IMR-90 (cell line): Measurements from ENCODE around the gene SLAMF8. TPM values are rescaled to one million over a fixed set of nuclear protein-coding genes. Genes with fewer than 3 reads are reported as not detected.

Experiments
- ATAC-seq: fragments of 200-7000 bp; cut with Tn5 transposase; 2 replicates; pipeline ENCODE4 v1.9.1; 2020; ENCODE audit warnings: low read depth, mild to moderate bottlenecking, moderate library complexity
- BruUV-seq: library from RNA; stranded (reverse); fragments of 400-500 nt; replicated peaks from 2 replicates; lab custom pipeline; 2021; lab: Mats Ljungman, UMichigan
- CTCF ChIA-PET: fragments of 300-600 bp; formaldehyde crosslinking; extraction: SDS; loops from one replicate; lab custom pipeline; 2021; ENCODE audit warnings: antibody characterized with exemption; lab: Yijun Ruan, JAX
- POLR2A ChIA-PET: fragments of 300-600 bp; sonication (Branson Sonifier 250); formaldehyde crosslinking; loops from one replicate; lab custom pipeline; 2022; ENCODE audit warnings: antibody characterized with exemption; ENCODE audit not compliant: unreplicated experiment; lab: Charles Lee
- DNase-seq: peaks from one replicate; pipeline ENCODE4 v3.0.0; 2013
- H2AFZ ChIP-seq: replicated peaks from 2 replicates; pipeline ENCODE3; 2013; ENCODE audit warnings: low read length, mild to moderate bottlenecking; ENCODE audit not compliant: poor library complexity
- H2AK5ac ChIP-seq: 2 replicates; pipeline ENCODE4 v1.6.1; 2013; ENCODE audit warnings: low read depth, low read length, inconsistent platforms
- H2AK9ac ChIP-seq: replicated peaks from 2 replicates; pipeline ENCODE3; 2013; ENCODE audit warnings: mild to moderate bottlenecking, low read depth, low read length, moderate library complexity; ENCODE audit not compliant: poor library complexity
- H2BK120ac ChIP-seq: 2 replicates; pipeline ENCODE4 v1.6.1; 2013; ENCODE audit warnings: low read depth, low read length, inconsistent platforms
- H2BK15ac ChIP-seq: 3 replicates; pipeline ENCODE4 v1.6.1; 2013; ENCODE audit warnings: low read depth, low read length, inconsistent platforms
- H2BK20ac ChIP-seq: 2 replicates; pipeline ENCODE4 v1.6.1; 2013; ENCODE audit warnings: low read depth, mild to moderate bottlenecking, inconsistent platforms, low read length, moderate library complexity
- H2BK5ac ChIP-seq: 2 replicates; pipeline ENCODE4 v1.6.1; 2013; ENCODE audit warnings: mild to moderate bottlenecking, low read depth, low read length, inconsistent platforms; ENCODE audit not compliant: poor library complexity, severe bottlenecking
- H3K14ac ChIP-seq: replicated peaks from 2 replicates; pipeline ENCODE4 v1.6.1; 2013; ENCODE audit warnings: low read depth, low read length, inconsistent platforms
- H3K18ac ChIP-seq: 2 replicates; pipeline ENCODE4 v1.6.1; 2013; ENCODE audit warnings: low read depth, low read length, control low read depth
- H3K23ac ChIP-seq: 2 replicates; pipeline ENCODE4 v1.6.1; 2013; ENCODE audit warnings: low read depth, low read length, inconsistent platforms
- H3K27ac ChIP-seq: 2 replicates; pipeline ENCODE4 v1.5.1; 2013; ENCODE audit warnings: mild to moderate bottlenecking, control low read depth, low read length; ENCODE audit not compliant: insufficient read depth
- H3K27me3 ChIP-seq: 2 replicates; pipeline ENCODE4 v1.6.1; 2013; ENCODE audit warnings: low read length; ENCODE audit not compliant: control insufficient read depth, insufficient read depth
- H3K36me3 ChIP-seq: 2 replicates; pipeline ENCODE4 v1.6.1; 2013; ENCODE audit warnings: low read length, mixed read lengths; ENCODE audit not compliant: control insufficient read depth, insufficient read depth
- H3K4ac ChIP-seq: 2 replicates; pipeline ENCODE4 v1.6.1; 2013; ENCODE audit warnings: low read depth, low read length, inconsistent platforms
- H3K4me1 ChIP-seq: 2 replicates; pipeline ENCODE4 v1.6.1; 2013; ENCODE audit warnings: low read length, mixed read lengths; ENCODE audit not compliant: control insufficient read depth, insufficient read depth
- H3K4me2 ChIP-seq: 2 replicates; pipeline ENCODE4 v1.6.1; 2013; ENCODE audit warnings: low read depth, mild to moderate bottlenecking, control low read depth, low read length, moderate library complexity
- H3K4me3 ChIP-seq: 2 replicates; pipeline ENCODE4 v1.5.1; 2013; ENCODE audit warnings: low read depth, mild to moderate bottlenecking, control low read depth, low read length, moderate library complexity; ENCODE audit not compliant: insufficient read depth
- H3K56ac ChIP-seq: 2 replicates; pipeline ENCODE4 v1.6.1; 2013; ENCODE audit warnings: low read length, inconsistent platforms; ENCODE audit not compliant: insufficient read depth; ENCODE audit errors: extremely low read depth
- H3K79me1 ChIP-seq, 2 experiments: 2 replicates each; pipeline ENCODE4 v1.6.1; 2013; ENCODE audit warnings: low read length in 2 of 2, inconsistent platforms in 1 of 2, low read depth in 1 of 2
- H3K9ac ChIP-seq: 2 replicates; pipeline ENCODE4 v1.6.1; 2013; ENCODE audit warnings: low read depth, low read length, control low read depth
- H3K9me1 ChIP-seq: 2 replicates; pipeline ENCODE4 v1.6.1; 2013; ENCODE audit warnings: low read length, inconsistent platforms; ENCODE audit not compliant: insufficient read depth
- H3K9me3 ChIP-seq: 2 replicates; pipeline ENCODE4 v1.6.1; 2013; ENCODE audit warnings: low read length; ENCODE audit not compliant: control insufficient read depth, insufficient read depth
- H4K20me1 ChIP-seq: 2 replicates; pipeline ENCODE4 v1.6.1; 2013; ENCODE audit warnings: low read length, inconsistent platforms; ENCODE audit not compliant: insufficient read depth
- H4K5ac ChIP-seq: 2 replicates; pipeline ENCODE4 v1.6.1; 2013; ENCODE audit warnings: mild to moderate bottlenecking, low read depth, low read length, control low read depth
- H4K8ac ChIP-seq, 2 experiments: 2 replicates each; pipeline ENCODE4 v1.6.1; 2013; ENCODE audit warnings: low read depth in 2 of 2, low read length in 2 of 2, control low read depth in 1 of 2, inconsistent platforms in 1 of 2
- H4K91ac ChIP-seq: 2 replicates; pipeline ENCODE4 v1.6.1; 2013; ENCODE audit warnings: low read depth, low read length, inconsistent platforms; ENCODE audit not compliant: insufficient read depth
- CTCF ChIP-seq: conservative IDR thresholded peaks from 2 replicates; pipeline ENCODE4 v1.5.1; 2012; ENCODE audit warnings: mild to moderate bottlenecking, low read depth, low read length, improper control_type of control experiment
- ELK1 ChIP-seq: fragments of 150-350 bp; IDR thresholded peaks from 2 replicates; pipeline ENCODE4 v1.6.1; 2016; ENCODE audit warnings: low read depth, mild to moderate bottlenecking, low read length, moderate library complexity, borderline replicate concordance
- MAFK ChIP-seq: IDR thresholded peaks from 2 replicates; pipeline ENCODE4 v1.6.1; 2012; ENCODE audit warnings: low read depth, low read length, improper control_type of control experiment
- MAZ ChIP-seq: IDR thresholded peaks from 2 replicates; pipeline ENCODE4 v1.6.1; 2012; ENCODE audit warnings: low read depth, mild to moderate bottlenecking, low read length, improper control_type of control experiment, moderate library complexity, borderline replicate concordance
- POLR2A ChIP-seq: IDR thresholded peaks from 2 replicates; pipeline ENCODE4 v1.6.1; 2012; ENCODE audit warnings: mild to moderate bottlenecking, low read depth, low read length
- RCOR1 ChIP-seq: IDR thresholded peaks from 2 replicates; pipeline ENCODE4 v1.6.1; 2012; ENCODE audit warnings: mild to moderate bottlenecking, low read length, improper control_type of control experiment; ENCODE audit not compliant: insufficient replicate concordance
- SMC3 ChIP-seq: fragments of 150-350 bp; IDR thresholded peaks from 2 replicates; pipeline ENCODE4 v1.6.1; 2016; ENCODE audit warnings: low read depth, mild to moderate bottlenecking, antibody characterized with exemption, low read length, moderate library complexity
- WGBS, 2 experiments: methylation state at CpG; one replicate each; pipeline versions ENCODE4 v1.1.5 to v1.1.7; 2013; ENCODE audit warnings: missing lambda C conversion rate in 2 of 2; ENCODE audit not compliant: insufficient read length in 1 of 2; ENCODE audit errors: extremely low coverage in 2 of 2; 5-methylcytosine and 5-hydroxymethylcytosine counted together
- dilution Hi-C: fragments of 300-500 bp; cut with HindIII; formaldehyde crosslinking; loops from one replicate; pipeline ENCODE4 v1.14.3; 2018; ENCODE audit warnings: low sequenced_read_pairs; ENCODE audit not compliant: unreplicated experiment
- in situ Hi-C: fragments of 300-500 bp; cut with MboI; formaldehyde crosslinking; loops from 3 replicates; pipeline ENCODE4 v1.14.3; 2019; ENCODE audit warnings: low sequenced_read_pairs, inconsistent platforms, mixed read lengths
- intact Hi-C: fragments of 100-400 bp; cut with micrococcal nuclease; formaldehyde crosslinking; loops from 2 replicates; pipeline ENCODE4 v1.10.0; 2022
- polyA plus RNA-seq, 3 experiments: library from polyadenylated mRNA; depleted of rRNA; stranded (reverse); fragments of >200 nt; gene quantifications; 2 replicates each; pipeline ENCODE4 v1.2.3, GENCODE V29; 2012; ENCODE audit warnings: low replicate concordance in 1 of 3
- total RNA-seq: library from RNA; depleted of rRNA; stranded (reverse); fragments of >200 nt; gene quantifications from 2 replicates; pipeline ENCODE4 v1.2.3, GENCODE V29; 2012
- TF ChIP-seq, protein P1 (sequence below): fragments of 150-350 bp; IDR thresholded peaks from 2 replicates; pipeline ENCODE4 v1.6.1; 2017; ENCODE audit warnings: mild to moderate bottlenecking, antibody characterized with exemption, low read length, low read depth

The SLAMF8 gene
- total and polyA plus RNA-seq, 2 of the 4 experiments (the other 2 are of a cell fraction), result 0.07 TPM; not detected in 1

DNA sequence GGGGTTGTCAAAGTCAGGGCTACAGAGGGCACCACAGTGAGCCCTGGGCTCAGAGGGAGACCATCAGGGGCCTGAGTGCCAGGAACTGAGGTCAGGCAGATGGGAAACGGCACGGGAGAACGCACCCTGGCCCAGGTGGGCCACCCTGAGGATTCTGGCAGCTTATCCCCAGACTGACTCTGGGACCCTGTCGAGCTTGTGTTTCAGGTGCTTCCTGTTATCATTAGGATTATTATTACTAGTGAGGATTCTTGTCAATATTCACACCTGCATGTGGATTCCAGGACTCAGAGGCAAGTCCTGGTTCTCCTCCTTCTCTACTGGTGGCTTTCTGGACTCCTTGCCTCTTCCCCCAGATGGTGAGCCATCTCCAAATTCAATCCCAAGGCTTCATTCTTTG, 20.6 kb downstream of the SLAMF8 start:
- H3K79me1 ChIP-seq, result peaks cover 0 to 6% of the 10 kb centered on the region in 2 experiments; a peak in 1 of 4 replicates
- dilution Hi-C loops, result no loop called here
- DNase-seq, result no peak
- no peak overlapping the region for H3K18ac ChIP-seq
- H2AK5ac ChIP-seq, result no peak overlapping the region
- 100% methylated on average over 1 of the region's 4 CpGs; no CpG with 5 or more reads in 1 of the 2 experiments for WGBS, 2 experiments
- H3K27ac ChIP-seq, result no peak overlapping the region
- no peak overlapping the region for H3K23ac ChIP-seq
- intact Hi-C loops, result no loop called here
- no peak overlapping the region for H4K5ac ChIP-seq
- POLR2A ChIA-PET, result no interaction called here
- H3K4me1 ChIP-seq, result peaks cover 2% of the 10 kb centered on the region; the same call in 1 of the 2 replicates
- peaks cover 9% of the 10 kb centered on the region for H3K9me1 ChIP-seq
- in situ Hi-C loops, result no loop called here
- TF ChIP-seq SMC3 (no peak), CTCF (no peak), RCOR1 (no peak), MAFK (no peak), POLR2A (no peak), ELK1 (no peak), MAZ (no peak)
- TF ChIP-seq, protein P1, sequence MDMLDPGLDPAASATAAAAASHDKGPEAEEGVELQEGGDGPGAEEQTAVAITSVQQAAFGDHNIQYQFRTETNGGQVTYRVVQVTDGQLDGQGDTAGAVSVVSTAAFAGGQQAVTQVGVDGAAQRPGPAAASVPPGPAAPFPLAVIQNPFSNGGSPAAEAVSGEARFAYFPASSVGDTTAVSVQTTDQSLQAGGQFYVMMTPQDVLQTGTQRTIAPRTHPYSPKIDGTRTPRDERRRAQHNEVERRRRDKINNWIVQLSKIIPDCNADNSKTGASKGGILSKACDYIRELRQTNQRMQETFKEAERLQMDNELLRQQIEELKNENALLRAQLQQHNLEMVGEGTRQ, result no peak
- H3K4ac ChIP-seq, result no peak overlapping the region
- H3K56ac ChIP-seq, result no peak overlapping the region
- no peaks in the 10 kb centered on the region for H3K9me3 ChIP-seq
- no peak overlapping the region for H2AK9ac ChIP-seq
- ATAC-seq, result no peak
- H3K27me3 ChIP-seq, result no peaks in the 10 kb centered on the region; the same call in 1 of the 2 replicates
- no peaks in the 10 kb centered on the region for H3K36me3 ChIP-seq
- CTCF ChIA-PET, result no interaction called here
- no TSS peak for BruUV-seq
- H2BK5ac ChIP-seq, result no peak overlapping the region
- H4K8ac ChIP-seq, result no peak overlapping the region
- no peak overlapping the region for H3K4me3 ChIP-seq
- no peak overlapping the region for H3K14ac ChIP-seq
- no peak overlapping the region for H2BK20ac ChIP-seq
- no peak overlapping the region for H3K4me2 ChIP-seq
- H3K9ac ChIP-seq, result no peak overlapping the region
- no peak overlapping the region for H2BK120ac ChIP-seq
- no peaks in the 10 kb centered on the region for H4K20me1 ChIP-seq
- H4K91ac ChIP-seq, result no peak overlapping the region
- H2AFZ ChIP-seq, result no peak overlapping the region
- H2BK15ac ChIP-seq, result no peak overlapping the region
